GM12865 (cell line): ENCODE measurements around the gene LEMD3.

Experiments used
- DNase-seq: peaks from one replicate; pipeline ENCODE4 v3.0.0; 2010; ENCODE audit warnings: low read depth
- H3K4me3 ChIP-seq: 2 replicates; pipeline ENCODE4 v1.5.1; 2011; ENCODE audit warnings: mild to moderate bottlenecking, low read depth, low read length, control low read depth
- TF ChIP-seq, protein P1 (sequence below): IDR thresholded peaks from 2 replicates; pipeline ENCODE4 v1.5.1; 2011; ENCODE audit warnings: low read length, control low read depth, low read depth, inconsistent platforms; ENCODE audit not compliant: insufficient read depth; ENCODE audit errors: missing control alignments

LEMD3 gene

DNA sequence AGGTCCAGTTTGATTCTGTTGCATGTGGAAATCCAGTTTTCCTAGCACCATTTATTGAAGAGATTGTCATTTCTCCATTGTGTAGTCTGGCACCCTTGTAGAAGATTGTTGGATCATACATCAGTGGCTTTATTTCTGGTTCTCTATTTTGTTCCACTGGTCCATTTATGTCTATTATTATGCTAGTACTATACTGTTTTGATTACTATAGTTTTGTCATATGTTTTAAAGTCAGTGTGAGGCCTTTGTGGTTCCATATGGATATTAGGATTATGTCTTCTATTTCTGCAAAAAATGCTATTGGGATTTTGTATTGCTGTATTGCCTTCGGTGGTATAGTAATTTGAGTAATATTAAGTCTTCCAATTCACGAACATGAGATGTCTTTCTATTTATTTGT lies 51.4 kb downstream of the LEMD3 start:
- no peak overlapping the region for H3K4me3 ChIP-seq
- TF ChIP-seq, protein P1, sequence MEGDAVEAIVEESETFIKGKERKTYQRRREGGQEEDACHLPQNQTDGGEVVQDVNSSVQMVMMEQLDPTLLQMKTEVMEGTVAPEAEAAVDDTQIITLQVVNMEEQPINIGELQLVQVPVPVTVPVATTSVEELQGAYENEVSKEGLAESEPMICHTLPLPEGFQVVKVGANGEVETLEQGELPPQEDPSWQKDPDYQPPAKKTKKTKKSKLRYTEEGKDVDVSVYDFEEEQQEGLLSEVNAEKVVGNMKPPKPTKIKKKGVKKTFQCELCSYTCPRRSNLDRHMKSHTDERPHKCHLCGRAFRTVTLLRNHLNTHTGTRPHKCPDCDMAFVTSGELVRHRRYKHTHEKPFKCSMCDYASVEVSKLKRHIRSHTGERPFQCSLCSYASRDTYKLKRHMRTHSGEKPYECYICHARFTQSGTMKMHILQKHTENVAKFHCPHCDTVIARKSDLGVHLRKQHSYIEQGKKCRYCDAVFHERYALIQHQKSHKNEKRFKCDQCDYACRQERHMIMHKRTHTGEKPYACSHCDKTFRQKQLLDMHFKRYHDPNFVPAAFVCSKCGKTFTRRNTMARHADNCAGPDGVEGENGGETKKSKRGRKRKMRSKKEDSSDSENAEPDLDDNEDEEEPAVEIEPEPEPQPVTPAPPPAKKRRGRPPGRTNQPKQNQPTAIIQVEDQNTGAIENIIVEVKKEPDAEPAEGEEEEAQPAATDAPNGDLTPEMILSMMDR = no peak
- DNase-seq = no peak

DNA sequence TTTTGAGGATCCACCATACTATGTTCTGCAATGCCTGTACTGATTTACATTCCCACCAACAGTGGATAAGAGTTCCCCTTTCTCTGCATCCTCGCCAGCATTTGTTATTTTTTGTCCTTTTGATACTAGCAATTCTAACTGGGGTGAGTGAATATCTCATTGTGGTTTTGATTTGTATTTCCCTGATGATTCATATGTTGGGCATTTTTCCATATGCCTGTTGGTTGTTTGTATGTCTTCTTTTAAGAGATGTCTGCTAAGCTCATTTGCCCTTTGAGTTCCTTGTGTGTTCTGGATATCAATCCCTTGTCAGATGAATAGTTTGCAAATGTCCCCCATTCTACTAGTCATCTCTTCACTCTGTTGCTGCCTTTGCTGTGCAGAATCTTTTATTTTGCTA lies 60.1 kb downstream of the LEMD3 start:
- TF ChIP-seq, protein P1 = no peak
- DNase-seq = no peak

DNA sequence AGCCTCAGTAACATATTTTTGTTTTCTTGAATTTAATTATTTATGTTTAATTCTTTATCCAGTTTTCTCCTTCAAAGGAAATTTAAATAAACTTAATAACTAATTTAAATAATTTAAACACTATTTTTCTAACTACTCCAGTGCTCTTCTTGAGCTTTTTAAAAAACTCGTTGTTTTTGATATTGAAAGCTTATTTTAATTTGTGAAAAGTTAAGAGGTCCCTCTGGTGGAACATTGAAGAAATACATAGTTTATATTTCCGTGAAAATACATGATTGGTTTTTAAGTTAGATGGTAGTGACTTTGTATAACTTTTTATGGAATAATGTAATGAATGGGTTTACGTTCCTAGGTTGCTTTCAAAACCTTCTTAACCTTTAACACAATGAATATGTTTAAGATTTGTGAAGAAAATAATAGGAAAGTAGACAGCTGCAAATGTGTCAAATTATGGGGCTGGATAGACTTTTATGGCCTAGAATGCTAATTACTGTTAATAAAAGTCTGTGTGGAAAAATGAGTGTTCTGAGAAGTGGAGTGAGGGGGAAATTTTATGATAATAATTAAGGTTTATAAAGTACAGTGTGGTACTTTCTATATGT lies 63.2 kb downstream of the LEMD3 start:
- DNase-seq = peak; percentile 39
- H3K4me3 ChIP-seq = no peak overlapping the region

More for the DNA sequence above, 60.1 kb downstream of the LEMD3 start:
- H3K4me3 ChIP-seq = no peak overlapping the region

DNA sequence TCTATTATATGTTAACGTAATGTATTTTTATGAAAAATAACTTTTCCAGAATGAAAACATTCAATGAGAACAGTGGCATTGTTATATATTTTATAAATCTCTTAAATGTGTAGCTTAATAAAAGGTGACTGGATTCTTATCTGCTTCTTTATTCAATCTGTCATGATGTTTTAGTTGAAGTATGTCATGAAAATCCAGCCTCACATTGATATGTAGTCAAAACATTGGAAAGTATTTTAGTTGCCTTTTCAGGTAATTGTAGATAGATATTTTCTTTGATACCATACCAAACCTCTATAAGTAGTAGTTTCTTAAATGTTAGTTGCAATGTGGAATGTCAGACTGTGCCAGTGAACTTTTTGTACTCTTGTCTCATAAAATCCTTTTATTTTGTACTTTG lies 67.8 kb downstream of the LEMD3 start:
- no peak overlapping the region for H3K4me3 ChIP-seq
- no peak for DNase-seq
- TF ChIP-seq, protein P1 = no peak

More for the DNA sequence above, 63.2 kb downstream of the LEMD3 start:
- TF ChIP-seq, protein P1 = peak; percentile 13

DNA sequence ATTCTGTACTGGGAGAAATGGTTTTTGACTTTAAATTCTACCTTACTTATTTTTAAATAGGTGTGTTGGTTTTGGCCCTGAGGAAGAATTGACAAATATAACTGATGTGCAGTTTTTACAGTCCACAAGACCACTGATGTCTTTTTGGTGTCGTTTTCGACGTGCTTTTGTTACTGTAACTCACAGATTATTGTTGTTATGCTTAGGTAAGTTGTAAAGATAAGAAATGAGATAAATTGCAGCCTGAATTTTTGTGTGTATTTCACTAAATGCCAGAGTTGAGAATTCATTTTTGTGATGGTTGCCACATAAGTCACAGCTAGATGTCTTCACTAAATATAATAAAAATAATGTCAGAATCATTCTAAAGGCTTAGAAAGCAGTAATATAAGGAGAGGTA lies 69.2 kb downstream of the LEMD3 start:
- DNase-seq = no peak
- TF ChIP-seq, protein P1 = no peak
- H3K4me3 ChIP-seq = no peak overlapping the region

DNA sequence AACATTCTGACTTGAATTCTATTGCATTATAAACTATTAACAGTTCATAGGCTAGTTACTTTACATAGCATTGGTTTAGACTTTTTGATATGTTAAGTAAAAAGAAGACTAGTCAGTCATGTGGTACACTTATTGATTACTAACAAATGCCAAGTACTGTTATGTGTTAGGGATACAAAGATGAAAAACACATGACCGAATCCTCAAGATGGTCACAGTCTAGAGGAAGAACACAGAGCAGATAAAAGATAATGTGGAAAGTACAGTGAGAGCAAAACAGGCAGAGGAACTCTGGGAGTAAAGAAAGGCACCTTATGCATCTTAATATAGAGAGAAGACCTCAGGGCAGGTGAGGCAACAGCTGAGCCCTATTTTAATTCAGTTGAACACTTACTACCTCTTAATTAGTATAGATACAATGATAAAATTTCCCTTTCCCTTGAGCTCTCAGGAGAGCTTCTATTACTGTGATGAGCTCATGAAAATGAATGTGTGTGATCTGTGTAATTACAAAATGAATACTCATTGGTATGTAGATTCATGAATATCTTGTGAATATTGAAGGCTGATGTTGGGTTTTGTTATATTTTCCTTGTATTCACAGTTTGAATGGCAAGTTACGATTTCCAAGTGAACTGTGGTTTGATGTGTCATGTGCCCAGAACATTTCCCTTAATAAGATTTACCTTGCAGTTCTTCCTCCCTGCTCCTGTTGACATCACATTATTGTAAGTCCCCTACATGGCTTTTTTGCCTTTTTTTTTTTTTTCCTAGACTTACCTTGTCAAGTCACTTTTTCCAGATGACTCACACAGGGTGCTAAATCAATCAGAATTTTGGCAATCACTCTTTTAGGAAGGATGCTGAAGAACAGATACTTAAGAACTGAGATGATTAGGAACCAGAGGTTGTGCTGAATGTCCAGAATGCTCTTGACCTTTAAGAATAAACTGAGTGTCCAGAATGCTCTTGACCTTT lies 79.6 kb downstream of the LEMD3 start:
- TF ChIP-seq, protein P1 = no peak
- no peak overlapping the region for H3K4me3 ChIP-seq
- no peak for DNase-seq
